Erythroblast (primary cell): Measurements from ENCODE around the gene PPP4R1.

Experiments used
- DNase-seq, 2 experiments: peaks; one replicate each; lab custom pipeline; 2025; lab: John Stamatoyannopoulos, UW
- GATA1 ChIP-seq: IDR thresholded peaks from 2 replicates; pipeline ENCODE4 v1.6.1; 2011; ENCODE audit warnings: low read depth, mild to moderate bottlenecking, control low read depth, low read length, moderate library complexity
- POLR2A ChIP-seq: IDR thresholded peaks from 2 replicates; pipeline ENCODE4 v1.6.1; 2011; ENCODE audit warnings: mild to moderate bottlenecking, low read length

PPP4R1 gene

GRCh38 chr18:9535430-9535991, 78.8 kb downstream of the PPP4R1 start:
- no peak for DNase-seq
- TF ChIP-seq POLR2A (no peak), GATA1 (no peak)

- DNase-seq, result no peak
- TF ChIP-seq GATA1 (no peak), POLR2A (no peak)
These were observed 79.5 kb downstream of the PPP4R1 start for GRCh38 chr18:9534844-9535243.

GRCh38 chr18:9531791-9532410, 82.5 kb downstream of the PPP4R1 start:
- DNase-seq, result no peak
- no peak for TF ChIP-seq GATA1
- no peak for TF ChIP-seq POLR2A

- no peak for DNase-seq
- TF ChIP-seq GATA1 (no peak), POLR2A (no peak)
These were observed 83.9 kb downstream of the PPP4R1 start for GRCh38 chr18:9530226-9531009.

- TF ChIP-seq GATA1 (no peak), POLR2A (no peak)
- no peak for DNase-seq
These were observed 87.9 kb downstream of the PPP4R1 start for GRCh38 chr18:9526458-9526857.

GRCh38 chr18:9522952-9523351, 91.4 kb downstream of the PPP4R1 start:
- no peak for DNase-seq
- TF ChIP-seq POLR2A (no peak), GATA1 (no peak)

- no peak for DNase-seq
- TF ChIP-seq GATA1 (no peak), POLR2A (no peak)
These were observed 92.6 kb downstream of the PPP4R1 start for GRCh38 chr18:9521770-9522169.

- no peak for TF ChIP-seq GATA1
- no peak for TF ChIP-seq POLR2A
- no peak for DNase-seq
These were observed 93.7 kb downstream of the PPP4R1 start for GRCh38 chr18:9520666-9521065.

GRCh38 chr18:9519399-9519798, 95.0 kb downstream of the PPP4R1 start:
- TF ChIP-seq POLR2A, result no peak
- TF ChIP-seq GATA1, result no peak
- no peak for DNase-seq

- TF ChIP-seq GATA1, result no peak
- no peak for TF ChIP-seq POLR2A
- no peak for DNase-seq
These were observed 96.5 kb downstream of the PPP4R1 start for GRCh38 chr18:9517869-9518268.

- no peak for TF ChIP-seq POLR2A
- no peak for TF ChIP-seq GATA1
- peak; percentile 64 to 74 for DNase-seq
These were observed 97.8 kb downstream of the PPP4R1 start for GRCh38 chr18:9516437-9517064.

- TF ChIP-seq GATA1 (no peak), POLR2A (no peak)
- no peak for DNase-seq
These were observed 100.3 kb downstream of the PPP4R1 start for GRCh38 chr18:9513971-9514512.

- DNase-seq, result no peak
- no peak for TF ChIP-seq POLR2A
- no peak for TF ChIP-seq GATA1
These were observed 105.8 kb downstream of the PPP4R1 start for GRCh38 chr18:9508446-9509025.

GRCh38 chr18:9507565-9508088, 106.7 kb downstream of the PPP4R1 start:
- TF ChIP-seq POLR2A (no peak), GATA1 (no peak)

More at GRCh38 chr18:9507565-9508088, 106.7 kb downstream of the PPP4R1 start:
- peak in 1 of 2 experiments; percentile 18 for DNase-seq
